Sigmoid colon (tissue), 4 donors: ENCODE results near the gene MAP3K3.

Source experiments
- EP300 ChIP-seq, 4 donors: sonication (generic); formaldehyde crosslinking; IDR thresholded peaks; one replicate each; pipeline ENCODE4 v1.6.1; 2017; ENCODE audit warnings: antibody characterized with exemption in 4 of 4
- POLR2A ChIP-seq, 2 donors: fragments of 450-650 bp; IDR thresholded peaks; one replicate each; pipeline ENCODE4 v1.6.1; 2016; ENCODE audit warnings: antibody characterized with exemption in 2 of 2, mild to moderate bottlenecking in 2 of 2, moderate library complexity in 2 of 2
- TF ChIP-seq, protein P1 (sequence below), 4 experiments: fragments of 450-650 bp in 3 of 4; fragments of 200-600 bp in 1 of 4; IDR thresholded peaks; one replicate each; pipeline ENCODE4 v1.5.1; 2016 to 2019; ENCODE audit warnings: antibody characterized with exemption in 4 of 4, mild to moderate bottlenecking in 3 of 4, moderate library complexity in 2 of 4

DNA sequence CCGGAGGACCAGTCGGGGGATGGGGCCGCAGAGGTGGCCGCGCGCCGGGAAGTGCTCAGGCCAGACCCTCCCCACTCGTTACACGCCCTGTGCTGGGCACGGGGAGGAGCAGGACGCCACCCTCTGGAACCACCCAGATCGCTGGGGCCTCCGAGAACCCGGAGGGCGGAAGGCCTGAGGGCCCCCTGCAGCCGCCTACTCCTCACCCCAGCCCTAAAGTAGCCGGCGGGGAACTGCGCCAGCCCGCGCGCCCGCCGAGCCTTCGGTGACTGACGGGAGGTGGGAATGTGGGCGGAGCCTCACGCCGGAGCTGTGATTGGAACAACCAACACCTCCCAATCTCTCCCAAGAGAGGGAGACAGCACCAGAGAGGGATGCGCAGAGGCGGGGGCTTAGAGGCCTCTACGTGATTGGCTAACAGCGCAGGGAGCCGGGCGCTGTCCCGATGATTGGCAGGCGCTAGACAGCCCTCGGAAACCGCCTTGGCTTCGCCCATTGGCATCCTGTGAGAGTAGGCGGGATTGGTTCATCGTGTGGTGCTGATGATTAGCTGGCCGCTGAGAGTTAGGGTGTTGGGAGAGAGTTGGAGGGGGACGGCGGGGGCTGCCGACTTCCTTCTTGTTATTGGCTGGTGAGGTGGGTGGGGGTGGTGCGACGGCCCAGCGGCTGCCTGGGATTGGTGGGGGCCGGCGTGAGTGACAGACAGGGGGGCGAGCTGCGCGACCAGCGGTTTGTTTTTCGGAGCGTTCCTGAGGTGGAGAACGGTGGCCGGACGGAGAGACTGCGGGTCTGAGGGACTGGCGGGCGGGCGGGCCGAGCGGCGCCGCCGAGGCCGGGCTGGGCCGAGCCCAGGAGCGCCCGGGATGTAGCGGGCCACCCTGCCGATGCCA, at the start of gene MAP3K3:
- TF ChIP-seq, protein P1, sequence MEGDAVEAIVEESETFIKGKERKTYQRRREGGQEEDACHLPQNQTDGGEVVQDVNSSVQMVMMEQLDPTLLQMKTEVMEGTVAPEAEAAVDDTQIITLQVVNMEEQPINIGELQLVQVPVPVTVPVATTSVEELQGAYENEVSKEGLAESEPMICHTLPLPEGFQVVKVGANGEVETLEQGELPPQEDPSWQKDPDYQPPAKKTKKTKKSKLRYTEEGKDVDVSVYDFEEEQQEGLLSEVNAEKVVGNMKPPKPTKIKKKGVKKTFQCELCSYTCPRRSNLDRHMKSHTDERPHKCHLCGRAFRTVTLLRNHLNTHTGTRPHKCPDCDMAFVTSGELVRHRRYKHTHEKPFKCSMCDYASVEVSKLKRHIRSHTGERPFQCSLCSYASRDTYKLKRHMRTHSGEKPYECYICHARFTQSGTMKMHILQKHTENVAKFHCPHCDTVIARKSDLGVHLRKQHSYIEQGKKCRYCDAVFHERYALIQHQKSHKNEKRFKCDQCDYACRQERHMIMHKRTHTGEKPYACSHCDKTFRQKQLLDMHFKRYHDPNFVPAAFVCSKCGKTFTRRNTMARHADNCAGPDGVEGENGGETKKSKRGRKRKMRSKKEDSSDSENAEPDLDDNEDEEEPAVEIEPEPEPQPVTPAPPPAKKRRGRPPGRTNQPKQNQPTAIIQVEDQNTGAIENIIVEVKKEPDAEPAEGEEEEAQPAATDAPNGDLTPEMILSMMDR (IDR thresholded peaks at IDR 0.05) = peak in 2 of 4 experiments; percentile 5 to 17
- TF ChIP-seq EP300 (IDR thresholded peaks at IDR 0.05) (no peak), POLR2A (IDR thresholded peaks at IDR 0.05) (peak; percentile 52 to 72)
